ENCODE results near the gene AHRR.
"Not testable (repeated sequence)": the region's sequence is repeated elsewhere in the genome, so short reads cannot be mapped to it uniquely, and the experiment has no call there.

Gene AHRR

DNA sequence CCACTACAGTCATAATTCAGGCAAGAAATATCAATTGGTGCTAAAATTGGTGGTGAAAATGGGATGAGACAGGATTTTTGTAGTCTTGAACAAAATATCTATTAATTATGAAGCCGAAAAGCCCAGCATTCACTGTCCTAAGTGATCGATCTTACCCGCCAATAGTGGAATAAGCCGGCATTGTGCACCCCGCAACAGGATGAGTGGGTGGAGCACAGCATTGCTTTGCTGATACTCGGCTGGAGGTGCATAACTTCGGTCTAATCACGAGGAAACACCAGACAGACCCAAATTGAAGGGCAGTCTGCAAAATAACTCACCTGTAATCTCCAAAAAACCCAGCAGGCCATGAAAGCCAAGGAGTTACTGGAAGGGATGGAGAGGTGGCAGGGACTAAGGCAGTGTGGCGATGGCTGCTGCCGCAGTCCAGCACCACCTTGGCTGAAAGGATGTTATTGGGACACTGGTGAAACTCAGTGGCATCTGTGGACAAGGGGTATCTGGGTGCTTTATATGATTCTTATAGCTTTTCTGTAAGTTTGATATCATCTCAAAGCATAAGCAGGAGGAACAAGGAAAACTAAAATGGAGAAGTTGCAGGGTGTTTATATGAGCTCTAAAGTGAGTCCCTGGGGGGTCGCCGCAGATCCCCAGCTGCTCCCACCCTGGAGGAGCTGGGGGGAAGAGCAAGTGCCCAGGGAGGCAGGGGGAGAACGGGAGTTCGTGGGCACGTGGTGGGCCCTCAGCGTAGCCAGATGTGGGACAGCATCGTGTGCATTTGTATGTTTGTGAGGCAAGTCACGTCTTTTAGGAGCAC lies 45.2 kb downstream of the AHRR start:
- no peak for DNase-seq (ENCODE audit: low read depth, low spot score)

DNA sequence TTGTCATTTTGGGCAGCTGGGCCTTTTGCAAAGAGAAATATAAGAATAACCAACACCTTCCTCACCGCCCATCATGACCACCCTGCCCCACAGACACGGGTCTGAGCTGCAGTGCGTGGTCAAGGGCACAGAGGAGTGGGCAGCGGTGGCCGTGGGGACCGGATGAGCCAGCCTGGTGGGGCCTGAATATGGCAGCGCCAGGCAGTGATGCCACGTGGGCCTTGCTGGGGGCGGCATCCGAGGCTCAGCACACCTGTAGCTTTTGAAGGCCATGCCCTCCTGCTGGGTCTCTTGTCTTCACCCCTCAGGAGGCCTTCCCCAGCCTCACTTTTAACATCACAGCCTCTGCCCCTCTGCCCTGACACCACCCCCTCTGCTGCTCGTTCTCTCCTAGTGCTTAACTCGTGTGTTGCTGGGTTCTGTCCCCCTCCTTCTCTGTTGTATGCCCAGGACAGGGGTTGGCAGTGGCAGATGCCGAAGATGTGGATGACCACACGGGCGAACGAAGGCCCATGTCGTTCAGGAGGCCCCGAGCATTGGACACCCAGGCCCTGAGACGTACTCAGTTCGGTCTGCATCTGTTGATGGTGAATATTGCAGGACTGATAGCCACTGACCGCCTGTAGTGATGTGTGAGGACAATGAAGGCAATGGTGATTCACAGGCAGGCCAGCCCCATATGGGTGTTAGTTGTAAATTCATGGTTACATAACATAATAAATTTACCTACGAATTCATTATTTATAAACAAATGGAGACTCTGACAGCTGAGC lies 46.0 kb downstream of the AHRR start:
- no peak for DNase-seq (ENCODE audit: low read depth, low spot score)

DNA sequence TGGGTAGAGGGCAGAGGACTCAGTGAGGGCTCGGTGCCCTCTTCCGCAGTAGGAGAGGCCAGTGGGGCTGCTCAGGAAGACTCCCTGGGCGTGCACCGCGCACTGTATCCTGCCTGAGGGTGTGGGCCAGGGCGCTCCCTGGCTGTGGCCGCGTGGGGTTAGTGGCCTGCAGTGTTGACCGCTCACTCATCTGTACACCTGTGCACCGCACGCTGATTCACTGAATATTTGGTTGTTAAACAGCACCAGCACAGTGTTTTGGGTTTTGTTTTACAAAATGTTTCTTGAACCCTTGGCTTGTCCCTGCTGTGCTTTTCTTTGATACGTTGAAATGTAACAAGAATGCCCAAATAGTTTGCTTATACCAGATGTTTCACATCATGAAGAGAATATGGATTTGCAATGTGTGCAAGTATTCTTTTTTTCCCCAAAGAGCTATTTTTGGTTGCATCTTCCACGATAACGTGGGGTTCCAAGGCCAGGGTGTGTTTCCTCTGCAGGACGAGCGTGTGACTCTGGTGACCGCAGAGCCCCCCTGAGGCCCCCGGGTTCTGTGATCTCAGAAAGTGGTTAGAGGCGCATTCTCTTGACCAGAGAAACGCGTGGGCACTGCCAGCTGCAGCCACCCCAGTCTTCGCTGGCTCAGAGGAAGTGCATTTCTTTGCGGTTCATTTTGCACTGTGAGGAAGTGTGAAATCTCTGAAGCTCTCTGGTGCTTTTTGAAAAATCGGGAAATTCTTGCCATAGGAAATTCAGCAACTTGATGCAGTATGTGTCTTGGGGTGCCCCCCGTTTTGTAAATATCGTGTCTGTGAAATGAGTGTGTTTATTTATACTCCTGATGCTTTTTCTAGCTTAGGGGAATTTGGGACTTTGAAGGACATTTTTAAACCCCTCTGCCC lies 46.9 kb downstream of the AHRR start:
- DNase-seq (ENCODE audit: low read depth, low spot score) = peak; percentile 77

DNA sequence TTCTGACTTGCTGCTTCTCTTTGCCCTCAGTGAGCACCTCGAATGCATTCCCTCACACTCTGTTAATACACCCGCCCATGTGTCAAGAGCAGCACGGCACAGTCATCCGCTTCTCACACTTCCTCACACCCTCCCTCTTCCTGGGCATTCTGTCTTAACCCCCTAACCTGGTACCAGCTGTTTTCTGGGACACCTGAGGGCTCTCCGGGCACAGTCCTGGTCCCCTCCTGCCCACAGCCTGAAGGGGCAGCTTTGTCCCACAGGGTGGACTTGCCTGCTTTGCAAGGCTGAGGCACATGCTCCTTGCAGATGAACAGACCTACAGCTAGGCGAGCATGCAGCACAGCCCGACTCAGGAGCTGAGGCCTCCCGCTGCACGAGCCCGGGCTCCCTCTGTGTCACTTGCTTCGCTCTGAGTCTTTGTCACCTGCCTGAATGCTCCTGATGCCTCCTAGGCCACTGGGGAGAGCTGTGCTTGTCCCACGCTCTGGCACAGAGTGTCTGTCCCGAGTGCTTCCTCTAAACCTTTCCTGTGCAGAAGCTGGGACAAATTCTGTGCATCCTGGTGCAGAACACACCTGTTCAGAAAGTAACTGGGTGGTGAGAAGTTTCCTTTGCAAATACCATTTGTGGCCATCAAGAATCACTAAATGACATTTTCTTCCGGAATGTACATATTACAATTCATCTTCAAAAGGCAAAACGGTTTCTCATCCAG lies 47.8 kb downstream of the AHRR start:
- DNase-seq (ENCODE audit: low read depth, low spot score) = no peak

DNA sequence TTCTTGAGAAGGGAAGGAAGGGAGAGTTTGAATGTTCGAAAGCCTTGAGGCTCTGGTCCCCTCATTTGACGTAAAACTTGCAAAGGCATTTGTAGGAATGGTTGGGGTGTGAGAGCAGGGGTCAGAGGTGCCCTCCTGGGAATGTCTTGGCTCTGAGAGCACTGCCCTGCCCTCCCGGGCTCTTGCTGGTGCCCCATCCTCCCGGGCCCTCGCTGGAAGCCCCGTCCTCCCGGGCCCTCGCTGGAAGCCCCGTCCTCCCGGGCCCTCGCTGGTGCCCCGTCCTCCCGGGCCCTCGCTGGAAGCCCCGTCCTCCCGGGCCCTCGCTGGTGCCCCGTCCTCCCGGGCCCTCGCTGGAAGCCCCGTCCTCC lies 48.3 kb downstream of the AHRR start:
- DNase-seq (ENCODE audit: low read depth, low spot score) = not testable (repeated sequence)

DNA sequence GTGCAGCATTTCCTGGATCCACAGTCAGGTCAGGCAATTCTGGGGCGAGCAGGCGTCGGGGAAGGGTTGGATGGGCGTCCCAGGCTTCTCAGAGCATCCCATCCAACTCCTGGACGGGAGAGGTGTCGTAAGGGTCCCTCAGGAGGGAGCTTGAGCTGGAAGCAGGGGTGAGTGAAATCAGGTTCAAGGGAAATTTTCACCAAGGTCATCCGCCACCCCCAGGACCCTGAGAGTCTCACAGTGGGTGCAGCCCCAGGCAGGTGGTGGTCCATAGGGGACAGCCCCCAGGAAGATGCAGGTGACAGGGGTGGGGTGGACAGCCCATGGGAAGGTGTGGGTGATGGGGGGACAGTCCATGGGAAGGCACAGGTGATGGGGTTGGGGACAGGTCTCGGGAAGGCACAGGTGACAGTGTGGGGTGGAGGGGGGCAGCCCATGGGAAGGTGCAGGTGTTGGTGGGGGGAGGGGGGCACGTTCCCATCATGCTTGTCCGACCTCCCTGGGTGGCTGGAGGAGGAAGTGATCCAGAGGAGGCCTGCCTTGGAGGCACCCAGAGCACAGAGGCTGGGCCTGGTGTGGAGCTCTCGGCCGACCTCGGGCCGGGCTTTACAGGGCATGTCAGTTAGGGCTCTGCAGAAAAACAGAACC lies 48.9 kb downstream of the AHRR start:
- DNase-seq (ENCODE audit: low read depth, low spot score) = no peak

DNA sequence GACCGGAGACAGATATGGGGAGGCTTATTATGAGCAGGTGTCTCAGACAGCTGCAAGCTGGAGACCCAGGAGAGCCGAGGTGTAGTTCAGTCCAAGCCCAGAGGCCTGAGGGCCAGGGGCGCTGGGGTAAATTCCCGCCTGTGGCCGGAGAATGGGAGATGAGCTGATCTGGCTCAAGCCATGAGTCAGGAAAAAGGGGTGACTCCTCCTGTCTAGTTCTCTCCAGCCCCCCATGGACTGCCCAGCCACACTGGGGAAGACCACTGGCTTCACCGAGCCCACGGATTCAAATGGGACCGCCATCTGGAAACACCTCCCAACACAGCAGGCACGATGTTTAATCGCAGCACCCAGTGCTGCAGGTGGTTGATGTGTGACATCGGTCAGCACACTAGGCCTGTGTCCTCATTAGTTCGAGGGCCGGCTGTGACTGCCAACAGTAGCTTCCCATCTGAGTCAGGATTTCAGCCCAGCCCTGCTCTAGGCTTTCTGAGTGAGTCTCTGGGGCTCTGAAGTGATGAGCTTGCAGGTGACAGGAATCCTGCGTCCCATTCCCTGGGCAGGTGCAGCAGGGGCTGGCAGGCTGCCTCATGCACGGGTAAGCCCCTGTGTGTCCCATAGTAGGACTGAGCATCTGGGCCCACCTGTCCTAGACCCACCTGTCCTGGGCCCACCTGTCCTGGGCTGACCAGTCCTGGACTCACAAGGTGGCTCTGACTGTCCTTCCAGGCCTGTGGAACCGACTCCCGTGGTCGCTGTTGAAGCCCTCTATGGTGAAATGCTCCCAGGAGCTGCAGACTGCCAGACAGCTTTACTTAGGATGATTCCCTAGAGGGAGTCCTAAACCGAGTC lies 49.7 kb downstream of the AHRR start:
- no peak for DNase-seq (ENCODE audit: low read depth, low spot score)

DNA sequence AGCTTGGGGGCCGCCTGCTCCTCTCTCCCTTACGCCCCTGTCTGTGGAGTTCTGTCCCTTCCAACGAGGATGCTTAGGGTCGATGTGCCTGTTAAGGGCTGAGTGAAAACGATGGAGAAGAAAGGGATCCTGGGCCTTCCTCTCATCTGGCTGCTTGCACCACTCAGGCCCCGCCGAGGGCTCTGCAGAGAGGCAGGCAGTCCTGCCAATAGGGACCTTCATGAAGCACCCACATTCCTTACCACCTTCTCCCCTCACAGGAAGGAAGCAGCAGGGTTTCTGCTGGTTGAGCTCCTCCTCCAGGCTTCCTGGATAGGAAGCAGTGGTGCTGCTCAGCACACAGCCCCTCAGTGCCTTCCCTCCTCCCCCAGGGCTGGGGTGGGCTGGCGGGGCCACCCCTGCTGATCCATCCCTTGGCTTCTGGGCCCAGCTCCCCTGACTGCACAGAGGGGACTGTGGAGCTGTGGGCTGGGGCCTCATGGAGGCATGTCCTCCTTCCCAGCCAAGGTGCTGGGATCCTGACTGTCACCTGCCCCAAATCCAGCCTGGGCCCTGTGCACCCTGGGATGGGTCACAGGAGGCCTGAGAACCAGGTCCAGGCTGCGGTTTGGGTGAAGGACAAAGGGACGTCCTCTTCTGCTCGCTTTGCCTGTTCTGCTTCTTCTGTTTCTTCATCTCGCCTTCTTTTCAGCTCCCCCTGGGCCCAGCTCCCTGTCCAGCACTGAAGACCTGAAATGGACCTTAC lies 50.5 kb downstream of the AHRR start:
- no peak for DNase-seq (ENCODE audit: low read depth, low spot score)

DNA sequence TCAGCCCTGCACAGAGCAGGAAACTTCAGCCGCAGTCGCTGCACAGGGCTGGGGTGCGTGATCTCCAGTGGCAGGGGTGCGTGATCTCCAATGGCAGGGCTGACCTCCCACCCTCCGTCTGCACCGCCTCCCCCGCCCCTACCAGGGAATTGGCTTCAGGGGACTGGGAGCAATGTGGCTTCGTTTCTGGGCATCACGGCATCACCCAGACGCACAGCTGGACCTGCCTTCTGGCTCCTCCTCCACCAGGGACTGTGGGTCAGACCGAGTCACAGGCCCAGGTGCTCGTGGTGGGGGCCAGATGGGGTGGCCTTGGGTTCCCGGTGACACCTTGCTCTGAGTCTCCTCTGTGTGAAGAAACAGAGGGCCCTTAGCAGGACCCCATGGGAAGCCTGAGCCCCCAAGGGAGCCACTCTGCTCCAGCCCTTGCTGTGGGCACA lies 51.1 kb downstream of the AHRR start:
- DNase-seq (ENCODE audit: low read depth, low spot score) = no peak

DNA sequence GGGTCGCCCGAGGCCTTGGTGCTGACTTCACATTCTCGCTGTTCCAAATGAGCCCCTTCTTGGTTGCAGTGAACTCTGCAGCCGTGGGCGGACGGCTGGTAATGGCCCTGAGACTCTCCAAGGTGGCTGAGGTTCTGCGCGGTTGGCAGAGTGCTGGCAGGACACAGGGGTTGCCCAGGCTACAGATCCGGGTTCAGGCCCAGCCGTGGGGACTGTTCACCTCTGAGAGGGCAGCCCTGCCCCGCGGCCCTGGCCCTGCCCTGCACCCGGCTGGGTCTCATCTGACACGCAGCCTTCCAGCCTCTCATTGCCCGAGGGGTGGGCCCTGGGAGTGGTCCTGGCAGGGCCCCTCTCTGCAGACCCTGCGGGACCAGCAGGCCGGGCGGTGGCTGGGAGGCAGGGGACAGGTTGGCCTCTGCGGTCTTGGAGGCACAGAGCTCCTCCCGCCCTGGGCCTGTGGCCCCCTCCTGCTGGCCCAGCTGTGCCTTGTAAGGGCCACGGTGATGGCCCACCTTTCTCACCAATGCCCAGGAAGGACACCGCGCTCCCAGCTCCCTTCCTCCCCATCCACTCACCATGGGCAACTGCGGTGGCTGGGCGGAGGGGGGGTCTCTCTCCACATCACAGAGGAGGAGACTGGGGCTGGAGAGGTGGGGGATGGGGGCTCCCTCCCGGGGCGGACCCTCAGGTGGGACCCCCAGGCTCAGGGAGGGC lies 51.6 kb downstream of the AHRR start:
- DNase-seq (ENCODE audit: low read depth, low spot score) = no peak

DNA sequence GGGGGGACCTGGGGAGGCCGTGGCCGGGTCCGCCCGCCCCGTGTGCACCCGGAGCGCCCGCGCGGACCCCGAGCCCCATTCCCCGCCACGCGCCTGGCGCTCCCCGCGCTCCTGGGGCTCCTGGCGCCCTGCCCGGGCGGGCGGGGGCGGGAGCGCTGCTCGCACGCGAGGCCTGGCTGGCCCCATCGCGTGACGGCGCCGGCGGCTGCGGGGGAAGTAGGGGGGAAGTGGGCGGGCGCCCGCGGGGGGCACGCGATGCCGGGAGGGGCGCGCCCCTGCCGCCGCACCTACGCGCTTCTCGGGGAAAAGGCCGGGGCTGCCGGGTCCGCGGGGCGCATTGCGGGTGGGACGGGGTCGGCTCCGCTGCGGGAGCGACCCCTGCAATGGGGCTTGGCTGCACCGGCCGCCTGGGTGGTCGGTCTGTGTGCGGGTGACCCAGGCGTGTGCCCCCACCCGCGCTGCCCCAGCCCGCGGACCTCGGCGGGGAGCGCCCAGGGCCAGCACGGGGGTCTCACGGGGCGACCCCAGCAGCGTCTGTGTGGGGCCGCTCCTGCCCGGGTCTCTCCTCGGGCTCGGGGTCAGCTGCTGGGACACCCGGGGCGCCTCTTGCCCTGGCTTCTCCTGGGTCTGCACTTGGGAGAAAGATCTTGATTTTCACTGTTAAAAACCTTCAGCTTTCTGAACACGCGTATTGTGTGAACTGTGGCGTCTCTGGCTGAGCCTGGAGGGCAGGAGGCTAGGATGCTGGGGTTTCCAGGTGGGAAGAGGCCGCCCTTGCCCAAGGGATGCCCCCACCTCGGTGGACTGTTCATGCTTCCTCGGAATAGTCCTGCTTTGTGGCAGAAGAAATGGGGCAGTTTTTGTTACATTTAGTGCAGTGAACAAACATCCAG lies 52.4 kb downstream of the AHRR start:
- no peak for DNase-seq (ENCODE audit: low read depth, low spot score)

DNA sequence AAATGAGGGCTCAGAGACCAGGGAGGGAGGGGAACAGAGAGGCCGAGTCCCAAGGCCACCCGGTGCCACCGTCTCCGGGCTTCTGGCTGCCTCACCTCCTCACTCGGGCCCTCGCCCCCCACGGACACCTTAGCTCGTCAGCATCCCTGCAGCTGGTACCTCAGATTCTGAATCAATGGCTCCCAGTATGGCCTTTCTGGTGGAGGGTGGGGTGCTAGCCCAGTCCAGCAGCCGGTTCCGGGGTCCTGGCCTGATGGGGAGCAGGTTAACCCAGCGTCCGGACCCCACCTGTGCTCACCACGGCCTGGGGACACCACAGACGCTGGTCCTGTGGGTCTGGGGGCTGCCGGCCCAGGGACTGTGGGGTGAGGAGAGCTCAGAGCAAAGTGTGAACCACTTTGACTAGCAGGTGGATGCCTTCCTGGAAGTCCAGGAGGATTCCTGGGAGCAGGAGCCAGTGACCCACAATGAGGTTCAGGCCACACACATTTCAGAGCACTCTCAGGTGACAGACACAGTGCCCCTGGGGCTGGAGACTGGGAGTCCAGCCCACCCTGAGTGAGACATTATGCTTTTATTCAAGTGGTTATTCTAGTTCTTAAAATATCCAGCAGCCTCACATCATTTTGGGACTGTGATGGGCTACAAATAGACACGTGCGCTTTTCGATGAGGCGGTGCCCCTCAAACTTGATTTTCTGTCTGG lies 53.3 kb downstream of the AHRR start:
- no peak for DNase-seq (ENCODE audit: low read depth, low spot score)

DNA sequence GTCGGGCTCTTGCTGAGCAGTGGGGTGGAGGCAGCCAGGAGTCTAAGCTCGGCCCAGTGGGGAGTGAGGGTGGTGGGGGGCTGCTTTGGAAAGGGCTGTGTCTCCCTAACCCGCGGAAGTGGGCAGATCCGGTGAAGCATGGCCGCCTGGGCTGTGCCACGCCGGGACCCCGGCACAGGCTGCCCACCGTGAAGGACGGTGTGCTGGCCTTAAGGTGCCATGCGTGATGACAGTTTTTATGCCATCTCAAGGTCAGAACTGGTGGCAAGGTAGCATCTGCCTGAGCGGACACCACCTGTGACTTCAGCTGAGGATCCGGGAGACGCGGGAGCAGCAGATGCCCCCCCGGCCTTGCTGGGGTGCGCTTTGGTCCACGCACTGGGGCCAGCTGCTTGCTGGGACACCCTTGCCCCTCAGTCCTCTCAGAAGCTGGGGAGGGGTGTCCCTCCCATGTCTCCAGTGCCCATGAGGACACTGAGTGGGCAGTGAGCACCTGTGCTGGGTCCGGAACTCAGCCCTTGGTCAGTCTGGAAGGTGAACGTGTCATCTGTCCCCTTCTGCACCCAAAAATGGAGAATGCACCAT lies 53.9 kb downstream of the AHRR start:
- DNase-seq (ENCODE audit: low read depth, low spot score) = no peak

DNA sequence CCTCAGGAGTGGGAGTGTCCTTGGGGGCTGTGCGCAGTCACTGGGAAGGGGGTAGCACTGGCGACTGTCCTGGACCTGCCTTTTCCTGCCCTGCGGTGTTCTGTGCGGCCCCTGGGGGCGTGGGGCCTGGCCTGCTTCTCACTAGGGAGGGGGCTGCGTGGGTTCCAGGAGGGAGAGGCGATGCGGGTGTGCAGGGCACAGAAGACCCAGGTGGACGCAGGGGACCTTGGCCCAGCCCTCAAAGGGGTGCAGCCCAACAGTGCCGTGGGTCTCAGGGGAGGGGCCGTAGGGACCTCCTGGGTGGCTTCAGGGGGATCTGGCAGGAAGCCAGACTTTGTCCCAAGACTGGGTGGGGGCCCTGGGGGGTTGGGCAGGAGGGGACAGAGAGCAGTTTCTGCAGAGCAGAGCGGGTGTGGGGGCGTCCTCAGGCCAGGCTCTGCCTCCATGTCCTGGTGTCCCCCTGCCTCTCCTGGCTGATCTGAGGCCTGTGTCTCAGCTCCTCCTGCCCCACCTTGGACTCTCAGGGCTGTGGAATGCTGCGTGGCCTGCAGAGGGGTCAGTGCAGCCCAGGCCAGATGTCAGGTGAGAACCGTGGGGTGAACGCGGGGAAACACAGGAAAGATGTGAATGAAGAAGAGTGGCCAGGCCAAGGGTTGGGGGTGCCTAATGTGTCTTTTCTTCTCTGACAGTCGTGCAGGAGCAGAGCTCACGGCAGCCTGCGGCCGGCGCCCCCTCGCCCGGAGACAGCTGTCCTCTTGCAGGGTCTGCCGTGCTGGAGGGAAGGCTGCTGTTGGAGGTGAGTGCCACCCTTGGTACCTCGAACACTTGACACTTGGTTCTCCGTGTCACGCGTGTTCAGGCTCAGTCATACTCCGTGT lies 54.6 kb downstream of the AHRR start:
- DNase-seq (ENCODE audit: low read depth, low spot score) = no peak

DNA sequence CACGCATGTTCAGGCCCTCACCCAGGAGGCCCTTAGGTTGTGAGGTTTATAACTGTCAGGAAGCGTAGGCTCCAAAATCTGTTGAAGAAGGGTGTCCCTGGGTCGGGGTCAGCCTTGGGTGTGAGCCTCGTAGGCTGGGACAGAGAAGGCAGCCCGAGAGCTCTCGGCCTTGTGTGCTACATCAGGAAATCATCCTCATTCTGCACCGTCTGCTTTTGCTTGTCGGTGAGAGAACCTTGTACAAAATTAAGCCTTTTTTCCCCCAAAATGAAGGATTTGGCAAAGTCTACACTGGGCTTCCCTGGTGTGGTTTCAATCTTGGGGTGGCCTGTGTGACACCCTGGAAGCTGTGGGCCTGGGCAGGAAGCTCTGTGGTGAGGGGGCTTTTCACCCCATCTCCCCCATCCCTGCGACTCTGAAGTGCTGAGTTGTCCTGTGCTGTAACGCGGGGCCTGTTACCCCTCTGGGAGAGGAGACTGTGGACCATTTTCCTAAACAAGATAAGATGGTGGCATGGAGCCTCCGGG lies 55.3 kb downstream of the AHRR start:
- DNase-seq (ENCODE audit: low read depth, low spot score) = no peak

Measured in brain pericyte (primary cell).